ENCODE data around the gene GADD45A.
"Not testable (repeated sequence)": the region's sequence is repeated elsewhere in the genome, so short reads cannot be mapped to it uniquely, and the experiment has no call there.

Gene GADD45A

GRCh38 chr1:67719329-67720196, 34.6 kb downstream of the GADD45A start:
- DNase-seq = no peak

- no peak for DNase-seq
These were observed 36.1 kb downstream of the GADD45A start for GRCh38 chr1:67721112-67721511.

DNA sequence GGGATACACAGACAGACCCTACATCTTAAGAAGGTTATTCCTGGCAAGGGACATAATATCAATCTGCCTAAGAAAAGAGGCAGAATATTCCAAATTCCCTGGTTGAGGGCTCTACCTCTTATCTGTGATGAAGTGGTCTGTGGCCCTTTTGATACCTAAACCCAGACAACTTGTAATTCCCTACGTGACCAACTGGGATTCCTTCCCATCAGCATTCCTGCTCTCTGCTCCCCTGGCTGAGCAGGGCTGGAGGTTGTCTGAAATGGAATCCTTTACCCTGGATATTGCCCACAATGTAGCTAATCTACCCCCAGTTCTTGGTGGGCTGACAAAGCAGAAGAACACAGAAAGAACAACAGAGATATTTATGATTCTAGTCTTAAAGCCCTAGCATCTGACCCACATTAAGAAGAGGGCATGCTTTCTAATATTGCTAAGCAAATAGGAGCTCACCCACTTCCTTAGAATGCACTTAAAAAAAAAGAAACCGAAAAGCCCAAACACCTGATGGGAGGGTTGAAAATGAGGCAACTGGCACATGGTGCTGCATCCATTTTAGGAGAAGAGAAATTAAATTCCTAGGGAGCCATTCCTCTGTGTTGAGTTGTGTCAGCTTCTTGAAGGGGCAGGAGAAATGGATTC, 36.8 kb downstream of the GADD45A start:
- DNase-seq = no peak

GRCh38 chr1:67722292-67722944, 37.4 kb downstream of the GADD45A start:
- no peak for DNase-seq

GRCh38 chr1:67723126-67723525, 38.1 kb downstream of the GADD45A start:
- DNase-seq = no peak

- DNase-seq = no peak
These were observed 38.6 kb downstream of the GADD45A start for GRCh38 chr1:67723620-67724019.

DNA sequence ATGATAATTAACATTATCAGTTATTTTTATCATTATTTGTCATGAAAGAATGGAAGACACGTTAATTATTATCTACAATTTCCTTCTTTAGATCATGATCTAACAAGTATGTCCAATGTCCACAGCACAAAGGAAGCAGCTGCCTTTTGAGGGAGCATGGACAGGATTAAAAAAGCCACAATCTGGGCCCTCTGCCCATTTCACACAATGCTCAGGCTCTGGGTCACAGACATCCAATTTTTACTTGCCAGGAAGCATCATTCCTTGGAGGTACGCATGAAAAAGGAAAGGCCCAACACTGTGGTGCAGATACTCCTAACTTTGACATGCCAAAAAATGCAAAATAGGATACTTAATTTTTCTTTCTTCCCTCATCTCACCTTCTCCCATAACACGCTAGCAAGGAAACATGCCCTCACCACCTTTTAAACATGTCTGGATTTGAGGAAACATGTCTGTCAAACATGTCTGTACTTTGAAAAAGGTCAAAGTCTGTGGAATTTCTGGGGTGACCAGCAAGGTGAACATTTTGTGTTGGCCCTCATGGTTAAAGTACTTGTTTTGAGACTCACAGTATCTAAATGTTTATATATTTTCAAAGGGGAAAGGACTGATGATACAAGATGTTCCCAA, 40.0 kb downstream of the GADD45A start:
- DNase-seq = peak in 7 of 58 donors; percentile 4 to 17 (median 14)

DNA sequence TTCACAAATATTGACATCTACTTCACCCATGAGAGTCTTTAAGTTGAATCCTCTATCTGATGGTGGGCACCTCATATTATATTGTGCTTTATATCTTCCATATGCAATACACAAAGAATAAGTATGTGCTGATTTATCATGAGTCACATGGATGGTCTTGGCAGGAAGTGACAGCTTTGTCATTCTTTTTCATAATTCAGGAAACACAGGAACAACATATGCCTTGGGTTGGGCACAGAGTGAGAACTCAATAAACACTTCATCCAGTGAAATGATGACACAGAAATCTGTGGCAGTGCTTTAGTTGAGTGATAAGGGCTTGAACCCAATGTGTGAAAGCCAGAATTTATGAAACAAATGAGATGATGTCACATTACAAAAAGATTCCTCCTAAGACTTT, 41.2 kb downstream of the GADD45A start:
- DNase-seq = no peak

DNA sequence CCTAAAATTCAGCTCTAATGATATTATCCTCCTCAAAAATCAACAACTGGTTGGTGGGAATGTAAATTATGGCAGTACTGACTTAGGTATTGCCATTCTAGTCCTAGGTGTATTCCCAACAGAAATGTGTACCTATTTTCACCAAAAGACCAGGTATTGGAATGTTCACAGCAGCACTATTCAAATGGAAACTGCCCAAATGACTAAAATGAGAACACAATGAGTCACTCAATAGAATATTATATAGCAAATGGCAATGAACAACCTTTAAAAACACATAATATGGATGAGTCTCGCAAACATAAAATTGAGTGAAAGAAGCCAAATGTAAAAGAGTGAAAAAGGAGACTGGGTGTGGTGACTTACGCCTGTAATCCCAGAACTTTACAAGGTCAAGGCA, 44.9 kb downstream of the GADD45A start:
- no peak for DNase-seq

DNA sequence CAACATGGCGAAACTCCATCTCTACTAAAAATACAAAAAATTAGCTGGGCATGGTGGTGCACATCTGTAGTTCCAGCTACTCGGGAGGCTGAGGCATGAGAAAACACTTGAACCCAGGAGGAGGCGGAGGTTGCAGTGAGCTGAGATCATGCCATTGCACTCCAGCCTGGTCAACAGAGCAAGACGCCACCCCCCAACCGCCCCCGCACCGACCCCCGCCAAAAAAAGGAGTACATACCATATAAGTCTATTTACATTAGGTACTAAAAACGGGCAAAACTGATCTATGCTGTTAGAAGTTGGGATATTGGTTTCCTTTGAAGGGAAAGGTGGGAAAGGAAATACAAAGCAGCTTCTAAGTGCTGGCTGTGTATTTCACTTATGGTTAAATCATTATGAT, 45.3 kb downstream of the GADD45A start:
- DNase-seq = not testable (repeated sequence)

- DNase-seq = no peak
These were observed 46.3 kb downstream of the GADD45A start for GRCh38 chr1:67731322-67731721.

GRCh38 chr1:67732750-67733151, 47.8 kb downstream of the GADD45A start:
- DNase-seq = peak in 1 of 58 donors; percentile 19

DNA sequence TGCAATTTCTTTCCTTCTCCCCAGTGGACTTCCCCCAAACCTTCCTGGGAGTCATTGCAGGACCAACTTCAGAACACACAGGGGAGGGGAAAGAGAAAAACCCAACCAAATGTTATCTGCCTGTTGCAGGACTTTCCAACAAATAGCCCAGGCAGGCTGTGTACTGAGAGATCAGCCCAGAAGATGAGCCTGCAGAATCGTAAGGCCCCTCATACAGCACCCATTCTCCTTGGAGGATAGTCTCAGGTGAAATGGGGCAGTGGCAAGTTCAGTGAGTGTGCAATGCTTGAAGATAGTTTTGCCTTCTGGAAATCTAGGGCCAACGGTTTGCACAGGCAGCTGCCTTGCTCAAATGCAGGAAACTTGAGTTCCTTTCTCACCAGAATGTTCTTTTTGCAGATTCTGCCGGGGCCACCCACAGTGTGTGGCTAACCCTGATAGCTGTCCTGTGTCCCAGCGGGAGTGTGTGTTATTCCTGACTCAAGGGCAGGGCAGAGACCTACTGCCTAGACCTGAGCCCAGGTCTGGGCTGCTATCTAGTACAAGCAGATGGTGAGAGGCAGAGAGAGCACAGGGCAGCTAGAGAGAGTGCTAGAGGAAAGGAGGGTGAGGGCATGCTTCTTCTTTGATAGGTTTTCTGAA, 48.8 kb downstream of the GADD45A start:
- DNase-seq = no peak

DNA sequence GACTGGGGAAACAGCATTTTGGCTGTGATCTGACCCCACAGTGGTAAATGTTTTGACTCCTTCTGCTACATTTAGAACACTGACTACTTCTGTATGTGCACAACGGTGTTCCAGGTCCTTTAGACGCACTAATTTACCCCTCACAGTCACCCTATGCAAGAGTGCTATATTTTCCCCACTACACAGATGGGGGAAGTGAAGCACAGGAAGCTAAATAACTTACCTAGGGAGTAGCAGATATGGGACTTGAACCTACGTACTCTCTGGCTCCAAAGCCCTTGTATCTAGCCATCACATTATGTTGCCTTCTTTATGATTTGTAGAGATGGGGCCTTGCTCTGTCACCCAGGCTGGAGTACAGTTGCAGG, 49.3 kb downstream of the GADD45A start:
- no peak for DNase-seq

DNA sequence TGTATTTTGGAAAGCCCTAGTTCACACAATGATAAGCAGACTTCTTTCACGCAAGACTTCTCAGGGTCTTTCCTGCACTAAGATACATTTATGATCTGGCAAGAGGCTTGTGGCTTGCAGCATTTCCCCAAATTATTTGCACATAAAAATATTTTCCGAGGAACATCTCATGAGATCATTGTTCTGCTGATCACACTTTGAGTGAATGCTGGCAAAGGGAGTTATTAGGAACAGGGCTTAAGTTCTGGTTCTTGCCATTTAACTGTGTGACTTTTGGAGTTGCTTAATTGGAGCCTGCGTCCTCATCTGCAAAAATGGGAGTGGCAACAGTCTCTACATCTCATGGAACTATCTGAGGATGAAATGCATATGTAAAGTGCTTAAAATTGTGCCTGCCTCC, 50.2 kb downstream of the GADD45A start:
- no peak for DNase-seq

DNA sequence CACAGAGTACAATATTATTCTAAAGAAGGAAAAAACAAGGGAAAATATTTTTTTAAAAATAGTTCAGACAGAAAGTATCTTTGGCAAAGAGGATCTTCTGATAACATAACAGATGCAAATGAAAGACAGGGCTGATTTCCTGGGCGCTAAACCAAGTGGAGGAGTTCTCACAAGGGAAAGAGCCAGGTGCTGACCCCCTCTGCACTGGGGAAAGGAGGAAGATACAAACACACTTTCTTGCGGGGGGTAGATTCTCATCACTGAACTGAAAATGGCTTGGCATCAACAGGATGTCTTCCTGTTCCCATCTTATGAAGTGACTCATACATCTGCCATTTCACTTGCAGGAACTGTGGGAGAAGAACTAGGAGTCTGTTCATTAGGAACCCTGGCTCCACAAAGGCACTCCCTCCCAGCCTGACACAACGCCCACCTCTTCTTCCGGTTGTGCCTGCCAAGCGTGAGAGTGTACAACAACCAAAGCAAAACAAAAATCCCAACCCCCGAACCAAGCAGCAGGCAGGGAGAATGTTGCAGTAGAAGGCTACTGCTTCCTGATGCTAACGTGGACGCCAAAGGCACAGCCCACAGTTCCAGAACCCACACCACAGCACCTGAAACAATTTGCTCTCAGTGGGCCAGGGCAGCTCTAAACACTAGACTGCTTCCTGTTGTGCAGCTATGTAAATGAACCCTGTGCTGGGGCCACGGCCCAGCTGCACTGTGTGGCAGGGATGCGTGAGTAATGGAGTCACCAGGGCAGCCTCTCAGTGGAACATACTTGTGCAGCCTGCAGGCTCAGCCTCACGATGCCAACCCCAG, 51.0 kb downstream of the GADD45A start:
- DNase-seq = peak in 53 of 58 donors; percentile 8 to 84 (median 47)

- no peak for DNase-seq
These were observed 51.7 kb downstream of the GADD45A start for GRCh38 chr1:67736750-67737149.

- no peak for DNase-seq
These were observed 52.9 kb downstream of the GADD45A start for GRCh38 chr1:67737875-67738274.

Data from anterior cingulate cortex (tissue), 58 donors.